Stimulated activated CD4-positive, alpha-beta T cell treated with anti-CD3 and anti-CD28 coated beads, Interleukin-1b, Interleukin-23, amount 100 ng/mL, for 1 hour (primary cell): Measurements from ENCODE around the gene FHAD1.
A peak's percentile ranks its signal among the peaks of the same experiment; 100 is the strongest.

Source experiments
- DNase-seq, 2 donors: peaks; one replicate each; pipeline ENCODE4 v3.0.0-alpha.2; 2020; ENCODE audit warnings: low read depth in 2 of 2

FHAD1 gene

GRCh38 chr1:15246960-15247614 lies at the start of gene FHAD1:
FHAD1 (plus strand) TSS chr1:15247223; CDS start chr1:15251785, 4,562 bp downstream.
- DNase-seq = peak in 1 of 2 donors; percentile 21

- DNase-seq = no peak
Measured at GRCh38 chr1:15197591-15198447, 49.2 kb upstream of the FHAD1 start.

GRCh38 chr1:15198684-15199083 lies 48.3 kb upstream of the FHAD1 start:
- DNase-seq = no peak

GRCh38 chr1:15201221-15201620 lies 45.8 kb upstream of the FHAD1 start:
- DNase-seq = no peak

GRCh38 chr1:15201849-15202551 lies 45.0 kb upstream of the FHAD1 start:
- no peak for DNase-seq

GRCh38 chr1:15204931-15205330 lies 42.1 kb upstream of the FHAD1 start:
- no peak for DNase-seq

GRCh38 chr1:15205586-15206346 lies 41.3 kb upstream of the FHAD1 start:
- no peak for DNase-seq

GRCh38 chr1:15206418-15207030 lies 40.5 kb upstream of the FHAD1 start:
- DNase-seq = no peak

- DNase-seq = no peak
Measured at GRCh38 chr1:15207031-15207828, 39.8 kb upstream of the FHAD1 start.

- no peak for DNase-seq
Measured at GRCh38 chr1:15207829-15208429, 39.1 kb upstream of the FHAD1 start.

- DNase-seq = no peak
Measured at GRCh38 chr1:15210651-15211375, 36.2 kb upstream of the FHAD1 start.

GRCh38 chr1:15211424-15211823 lies 35.6 kb upstream of the FHAD1 start:
- no peak for DNase-seq

- no peak for DNase-seq
Measured at GRCh38 chr1:15212216-15212953, 34.6 kb upstream of the FHAD1 start.

GRCh38 chr1:15212954-15213291 lies 34.1 kb upstream of the FHAD1 start:
- no peak for DNase-seq

GRCh38 chr1:15213341-15213821 lies 33.6 kb upstream of the FHAD1 start:
- no peak for DNase-seq

GRCh38 chr1:15214527-15214926 lies 32.5 kb upstream of the FHAD1 start:
- DNase-seq = no peak

GRCh38 chr1:15215116-15215515 lies 31.9 kb upstream of the FHAD1 start:
- DNase-seq = no peak

GRCh38 chr1:15217654-15218053 lies 29.4 kb upstream of the FHAD1 start:
- DNase-seq = no peak
